HCT116 (cell line): ENCODE data around the gene CRB3. TPM values are rescaled to one million over a fixed set of nuclear protein-coding genes. Genes with fewer than 3 reads are reported as not detected.

Experiments used
- ATAC-seq: fragments of 200-7000 bp; cut with Tn5 transposase; 2 replicates; pipeline ENCODE4 v1.9.1; 2020; ENCODE audit warnings: mild to moderate bottlenecking, moderate library complexity
- BruUV-seq: library from RNA; stranded (reverse); fragments of 400-500 nt; replicated peaks from 2 replicates; lab custom pipeline; 2021; lab: Mats Ljungman, UMichigan
- CTCF ChIA-PET: fragments of 300-600 bp; sonication (Branson Sonifier 250); formaldehyde crosslinking; loops from one replicate; lab custom pipeline; 2021; ENCODE audit warnings: antibody characterized with exemption; lab: Charles Lee
- POLR2A ChIA-PET: fragments of 300-600, 350-600 bp; sonication (Branson Sonifier 250); formaldehyde crosslinking; loops from one replicate; lab custom pipeline; 2021; ENCODE audit warnings: antibody characterized with exemption; lab: Charles Lee
- RAD21 ChIA-PET, 2 experiments: fragments of 300-600 bp; sonication (Branson Sonifier 250); formaldehyde crosslinking; loops; one replicate each; lab custom pipeline; 2023; ENCODE audit warnings: low total read pairs in 2 of 2; ENCODE audit not compliant: uncharacterized antibody in 2 of 2, unreplicated experiment in 2 of 2, low non-redundant PET in 1 of 2; lab: Charles Lee
- DNase-seq: peaks from one replicate; pipeline ENCODE4 v3.0.0-alpha.2; 2010; ENCODE audit warnings: low read depth, low spot score
- H2AFZ ChIP-seq: fragments of 200-600 bp; shearing (Covaris generic), sonication (generic); 2 replicates; pipeline ENCODE4 v1.6.1; 2017; ENCODE audit warnings: low read depth, mixed run types, mixed read lengths, antibody characterized with exemption, low read length; ENCODE audit not compliant: poor library complexity, severe bottlenecking
- H3K27ac ChIP-seq: 2 replicates; pipeline ENCODE4 v1.5.1; 2012; ENCODE audit warnings: low read depth, low read length
- H3K27me3 ChIP-seq: fragments of 200-600 bp; sonication (generic); 2 replicates; pipeline ENCODE4 v1.6.1; 2016; ENCODE audit warnings: mixed run types, low read length, mixed read lengths; ENCODE audit not compliant: insufficient read depth
- H3K36me3 ChIP-seq, 2 experiments: fragments of 200-500 bp in 1 of 2; fragments of 200-600 bp in 1 of 2; sonication (Bioruptor generic) in 1 of 2; sonication (generic) in 1 of 2; 2 replicates each; pipeline versions ENCODE4 v1.5.1 to v1.6.1; 2014 to 2016; ENCODE audit warnings: low read length in 2 of 2, inconsistent platforms in 1 of 2, mixed read lengths in 1 of 2, mixed run types in 1 of 2; ENCODE audit not compliant: insufficient read depth in 2 of 2, control insufficient read depth in 1 of 2
- H3K4me1 ChIP-seq, 2 experiments: fragments of 200-600 bp in 1 of 2; sonication (generic) in 1 of 2; 2 replicates each; pipeline versions ENCODE4 v1.5.1 to v1.6.1; 2012 to 2017; ENCODE audit warnings: low read length in 2 of 2, inconsistent platforms in 1 of 2, mild to moderate bottlenecking in 1 of 2, mixed read lengths in 1 of 2, mixed run types in 1 of 2, moderate library complexity in 1 of 2; ENCODE audit not compliant: insufficient read depth in 2 of 2, control insufficient read depth in 1 of 2
- H3K4me2 ChIP-seq: fragments of 200-600 bp; sonication (generic); 2 replicates; pipeline ENCODE4 v1.6.1; 2017; ENCODE audit warnings: mixed run types, low read length, mixed read lengths
- H3K4me3 ChIP-seq, 2 experiments: fragments of 200-600 bp in 1 of 2; sonication (generic) in 1 of 2; replicated peaks in 1 of 2; 2 replicates each; pipeline ENCODE4 v1.5.1; 2011 to 2016; ENCODE audit warnings: low read length in 2 of 2, control low read depth in 1 of 2, low read depth in 1 of 2, mild to moderate bottlenecking in 1 of 2, mixed read lengths in 1 of 2, mixed run types in 1 of 2
- H3K79me2 ChIP-seq: fragments of 200-600 bp; sonication (generic); 2 replicates; pipeline ENCODE4 v1.6.1; 2017; ENCODE audit warnings: mild to moderate bottlenecking, mixed run types, low read length, moderate library complexity, mixed read lengths; ENCODE audit not compliant: insufficient read depth
- H3K9ac ChIP-seq: fragments of 200-600 bp; sonication (generic); 2 replicates; pipeline ENCODE4 v1.6.1; 2016; ENCODE audit warnings: low read length, mixed read lengths
- H3K9me2 ChIP-seq: fragments of 200-600 bp; sonication (generic), shearing (Covaris generic); 2 replicates; pipeline ENCODE4 v1.6.1; 2017; ENCODE audit warnings: mixed run types, mild to moderate bottlenecking, moderate library complexity; ENCODE audit not compliant: insufficient read depth
- H3K9me3 ChIP-seq, 2 experiments: fragments of 200-500 bp in 1 of 2; fragments of 200-600 bp in 1 of 2; sonication (Bioruptor generic) in 1 of 2; sonication (generic) in 1 of 2; 2 replicates each; pipeline ENCODE4 v1.6.1; 2014 to 2017; ENCODE audit warnings: low read length in 2 of 2, mixed read lengths in 2 of 2, inconsistent platforms in 1 of 2, low read depth in 1 of 2, mild to moderate bottlenecking in 1 of 2, mixed run types in 1 of 2, moderate library complexity in 1 of 2; ENCODE audit not compliant: control insufficient read depth in 1 of 2, insufficient read depth in 1 of 2
- H4K20me1 ChIP-seq: fragments of 200-600 bp; sonication (generic), shearing (Covaris generic); 2 replicates; pipeline ENCODE4 v1.6.1; 2017; ENCODE audit warnings: mixed run types, mild to moderate bottlenecking, moderate library complexity; ENCODE audit not compliant: insufficient read depth
- CTCF ChIP-seq, 3 experiments: fragments of 200-600 bp in 1 of 3; sonication (generic) in 1 of 3; IDR thresholded peaks in 2 of 3; conservative IDR thresholded peaks in 1 of 3; 2 replicates each; pipeline ENCODE4 v1.5.1; 2012 to 2017; ENCODE audit warnings: low read depth in 2 of 3, low read length in 2 of 3, antibody characterized with exemption in 1 of 3, borderline replicate concordance in 1 of 3, control low read depth in 1 of 3, mild to moderate bottlenecking in 1 of 3, mixed read lengths in 1 of 3, mixed run types in 1 of 3, moderate library complexity in 1 of 3; ENCODE audit not compliant: insufficient read depth in 1 of 3
- EGR1 ChIP-seq: IDR thresholded peaks from 2 replicates; pipeline ENCODE4 v1.6.1; 2012; ENCODE audit warnings: low read depth
- ELF1 ChIP-seq: IDR thresholded peaks from 2 replicates; pipeline ENCODE4 v1.6.1; 2012; ENCODE audit warnings: low read depth, borderline replicate concordance
- EZH2 ChIP-seq: fragments of 200-600 bp; sonication (generic); IDR thresholded peaks from 2 replicates; pipeline ENCODE4 v1.6.1; 2017; ENCODE audit warnings: antibody characterized with exemption, mixed run types
- FOSL1 ChIP-seq: IDR thresholded peaks from 2 replicates; pipeline ENCODE4 v1.6.1; 2012; ENCODE audit warnings: low read depth
- JUND ChIP-seq: IDR thresholded peaks from 2 replicates; pipeline ENCODE4 v1.6.1; 2012
- MAX ChIP-seq: IDR thresholded peaks from 2 replicates; pipeline ENCODE4 v1.6.1; 2012
- POLR2A ChIP-seq: IDR thresholded peaks from 2 replicates; pipeline ENCODE4 v1.7.0; 2011; ENCODE audit warnings: borderline replicate concordance; ENCODE audit not compliant: insufficient read depth, insufficient read length; ENCODE audit errors: extremely low read depth
- POLR2AphosphoS5 ChIP-seq: IDR thresholded peaks from 2 replicates; pipeline ENCODE4 v1.6.1; 2011; ENCODE audit warnings: mild to moderate bottlenecking, low read depth, low read length, moderate library complexity
- RAD21 ChIP-seq: IDR thresholded peaks from 2 replicates; pipeline ENCODE4 v1.6.1; 2012; ENCODE audit warnings: low read depth, mild to moderate bottlenecking
- SIN3A ChIP-seq: IDR thresholded peaks from 2 replicates; pipeline ENCODE4 v1.6.1; 2012; ENCODE audit warnings: low read depth
- SP1 ChIP-seq: IDR thresholded peaks from 2 replicates; pipeline ENCODE4 v1.6.1; 2012; ENCODE audit warnings: low read depth
- TCF7L2 ChIP-seq: IDR thresholded peaks from 2 replicates; pipeline ENCODE4 v1.7.0; 2011; ENCODE audit warnings: borderline replicate concordance, inconsistent platforms; ENCODE audit not compliant: insufficient read depth, insufficient read length; ENCODE audit errors: extremely low read depth
- ZBTB33 ChIP-seq: IDR thresholded peaks from 2 replicates; pipeline ENCODE4 v1.6.1; 2011; ENCODE audit warnings: mild to moderate bottlenecking, low read length, moderate library complexity; ENCODE audit not compliant: insufficient replicate concordance; ENCODE audit errors: extremely low read depth
- ZFX ChIP-seq: fragments of 450-650 bp; IDR thresholded peaks from 2 replicates; pipeline ENCODE4 v1.6.1; 2017
- intact Hi-C: fragments of 100-400 bp; cut with micrococcal nuclease; formaldehyde crosslinking; loops from 2 replicates; pipeline ENCODE4 v1.10.0; 2022
- total RNA-seq: library from RNA; stranded (reverse); gene quantifications from one replicate; pipeline ENCODE4 v1.2.1, GENCODE V29; 2021; ENCODE audit not compliant: unreplicated experiment

CRB3 gene
- total RNA-seq, 1 experiment from 2014 or later = 40.5 TPM

GRCh38 chr19:6489278-6490061, 25.4 kb downstream of the CRB3 start:
- Histone ChIP-seq H3K27me3 (no peaks in the 10 kb centered on the region), H3K4me1 (no peaks in the 10 kb centered on the region), H3K9me2 (no peaks in the 10 kb centered on the region), H3K9me3 (peaks cover 0 to 10% of the 10 kb centered on the region in 2 experiments; a peak in 1 of 4 replicates), H4K20me1 (no peaks in the 10 kb centered on the region), H3K36me3 (no peaks in the 10 kb centered on the region), H3K4me3 (no peak overlapping the region), H3K9ac (no peak overlapping the region), H3K79me2 (no peaks in the 10 kb centered on the region), H3K27ac (no peak overlapping the region), H2AFZ (no peak overlapping the region), H3K4me2 (no peak overlapping the region)
- BruUV-seq = no TSS peak
- CTCF ChIA-PET = no interaction called here
- TF ChIP-seq CTCF (IDR thresholded peaks at IDR 0.05 in 2 of 3, conservative IDR thresholded peaks at IDR 0.05 in 1 of 3; ENCODE audit: borderline replicate concordance in 1 of 3, insufficient read depth in 1 of 3, low read depth in 2 of 3, low read length in 2 of 3) (no peak), POLR2AphosphoS5 (no peak), TCF7L2 (no peak), EGR1 (no peak), SP1 (no peak), ZFX (no peak), SIN3A (no peak), ZBTB33 (no peak), POLR2A (no peak), FOSL1 (no peak), MAX (no peak), ELF1 (no peak), EZH2 (no peak), JUND (no peak), RAD21 (no peak)
- DNase-seq (no peak), ATAC-seq (no peak)
- RAD21 ChIA-PET = no interaction called here
- intact Hi-C loops = no loop called here
- POLR2A ChIA-PET = interaction anchor here (1.1 kb wide), 1 partner anchor 16 kb away, joined by 3 read pairs; no protein-coding TSS in a partner anchor
